WERI-Rb-1 (cell line): ENCODE measurements around the gene KRTAP10-10.
"Not testable (repeated sequence)": the region's sequence is repeated elsewhere in the genome, so short reads cannot be mapped to it uniquely, and the experiment has no call there.

ENCODE experiments used
- DNase-seq: peaks from one replicate; pipeline ENCODE4 v3.0.0-alpha.2; 2020
- H3K27ac ChIP-seq: fragments of 250-450 bp; sonication (Bioruptor Pico); 2 replicates; pipeline ENCODE4 v1.5.1; 2020; ENCODE audit warnings: mild to moderate bottlenecking, moderate library complexity
- H3K27me3 ChIP-seq: fragments of 250-450 bp; sonication (Bioruptor Pico); 2 replicates; pipeline ENCODE4 v1.5.1; 2021; ENCODE audit warnings: mild to moderate bottlenecking, low read depth, moderate library complexity; ENCODE audit not compliant: insufficient read depth, severe bottlenecking
- H3K36me3 ChIP-seq: fragments of 250-450 bp; sonication (Bioruptor Pico); 2 replicates; pipeline ENCODE4 v1.5.1; 2020; ENCODE audit warnings: mild to moderate bottlenecking, moderate library complexity
- H3K4me3 ChIP-seq: 2 replicates; pipeline ENCODE4 v1.5.1; 2011; ENCODE audit warnings: low read depth, mild to moderate bottlenecking, control low read depth, low read length
- H3K9me3 ChIP-seq: fragments of 250-450 bp; sonication (Bioruptor Pico); 2 replicates; pipeline ENCODE4 v1.5.1; 2021; ENCODE audit warnings: mild to moderate bottlenecking, moderate library complexity; ENCODE audit not compliant: severe bottlenecking
- TF ChIP-seq, protein P1 (sequence below): IDR thresholded peaks from 2 replicates; pipeline ENCODE4 v1.5.1; 2011; ENCODE audit warnings: low read depth, mild to moderate bottlenecking, control low read depth, inconsistent platforms, low read length

Gene KRTAP10-10

DNA sequence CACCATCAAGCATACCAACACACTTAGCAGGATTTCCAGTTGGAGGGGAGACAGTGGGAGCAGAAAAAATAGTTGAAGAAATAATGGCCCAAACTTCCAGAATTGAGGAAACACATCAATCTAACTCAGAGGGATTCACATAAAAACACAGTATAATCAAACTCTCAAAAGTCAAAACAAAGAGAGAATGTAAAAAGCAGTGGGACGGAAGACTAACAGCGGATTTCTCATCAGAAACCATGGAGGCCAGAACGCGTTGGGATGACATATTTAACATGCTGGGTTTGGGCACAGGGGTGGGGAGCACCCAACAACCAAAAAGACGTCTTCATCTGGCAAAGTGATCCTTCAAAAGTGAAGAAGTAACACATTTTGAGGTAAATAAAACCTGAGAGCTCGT is 17.3 kb upstream of the KRTAP10-10 start:
- H3K27ac ChIP-seq, result no peak overlapping the region
- no peaks in the 10 kb centered on the region for H3K27me3 ChIP-seq
- H3K9me3 ChIP-seq, result peaks cover 41% of the 10 kb centered on the region
- no peaks in the 10 kb centered on the region for H3K36me3 ChIP-seq
- H3K4me3 ChIP-seq, result no peak overlapping the region
- TF ChIP-seq, protein P1, sequence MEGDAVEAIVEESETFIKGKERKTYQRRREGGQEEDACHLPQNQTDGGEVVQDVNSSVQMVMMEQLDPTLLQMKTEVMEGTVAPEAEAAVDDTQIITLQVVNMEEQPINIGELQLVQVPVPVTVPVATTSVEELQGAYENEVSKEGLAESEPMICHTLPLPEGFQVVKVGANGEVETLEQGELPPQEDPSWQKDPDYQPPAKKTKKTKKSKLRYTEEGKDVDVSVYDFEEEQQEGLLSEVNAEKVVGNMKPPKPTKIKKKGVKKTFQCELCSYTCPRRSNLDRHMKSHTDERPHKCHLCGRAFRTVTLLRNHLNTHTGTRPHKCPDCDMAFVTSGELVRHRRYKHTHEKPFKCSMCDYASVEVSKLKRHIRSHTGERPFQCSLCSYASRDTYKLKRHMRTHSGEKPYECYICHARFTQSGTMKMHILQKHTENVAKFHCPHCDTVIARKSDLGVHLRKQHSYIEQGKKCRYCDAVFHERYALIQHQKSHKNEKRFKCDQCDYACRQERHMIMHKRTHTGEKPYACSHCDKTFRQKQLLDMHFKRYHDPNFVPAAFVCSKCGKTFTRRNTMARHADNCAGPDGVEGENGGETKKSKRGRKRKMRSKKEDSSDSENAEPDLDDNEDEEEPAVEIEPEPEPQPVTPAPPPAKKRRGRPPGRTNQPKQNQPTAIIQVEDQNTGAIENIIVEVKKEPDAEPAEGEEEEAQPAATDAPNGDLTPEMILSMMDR, result no peak
- no peak for DNase-seq

DNA sequence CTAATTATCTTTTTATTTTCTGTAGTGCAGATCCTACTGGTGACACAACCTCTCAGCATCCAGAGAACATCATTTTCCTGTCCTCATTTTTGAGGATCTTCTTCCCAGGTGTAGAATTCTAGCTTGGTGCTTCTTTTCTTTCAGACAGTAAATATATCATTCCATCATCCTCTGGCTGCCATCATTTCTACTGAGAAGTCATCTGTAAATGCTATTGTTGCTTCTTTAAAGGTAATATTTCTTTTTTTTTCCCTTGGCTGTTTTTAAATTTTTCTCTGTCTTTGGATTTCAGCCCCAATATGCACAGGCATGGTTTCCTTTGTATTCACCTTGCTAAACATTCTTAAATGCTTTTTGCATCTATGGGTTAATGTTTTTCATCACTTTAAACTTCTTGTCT is 13.6 kb upstream of the KRTAP10-10 start:
- no peak overlapping the region for H3K4me3 ChIP-seq
- peaks cover 52% of the 10 kb centered on the region for H3K9me3 ChIP-seq
- no peak for DNase-seq
- no peaks in the 10 kb centered on the region for H3K27me3 ChIP-seq
- no peaks in the 10 kb centered on the region for H3K36me3 ChIP-seq
- TF ChIP-seq, protein P1, result no peak
- no peak overlapping the region for H3K27ac ChIP-seq

DNA sequence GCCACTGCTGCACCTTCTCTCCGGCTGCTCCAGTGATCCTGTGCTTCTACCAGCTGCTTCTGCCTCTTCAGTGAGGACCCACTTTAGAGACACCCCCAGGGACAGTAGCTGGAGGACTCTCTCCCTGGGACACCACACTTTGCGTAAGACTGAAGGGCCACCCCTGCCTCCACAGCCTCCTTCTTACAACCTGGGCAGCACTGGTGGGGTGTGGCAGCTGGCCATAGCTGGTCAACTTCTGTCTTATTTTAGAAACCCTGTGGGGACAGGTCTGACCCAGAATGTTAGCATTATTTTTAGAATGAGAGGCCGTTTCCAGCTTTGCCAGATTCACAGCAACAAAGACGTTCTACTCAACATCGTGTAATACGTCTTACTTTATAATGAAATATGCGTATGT is 11.4 kb upstream of the KRTAP10-10 start:
- TF ChIP-seq, protein P1, result no peak
- H3K27ac ChIP-seq, result no peak overlapping the region

DNA sequence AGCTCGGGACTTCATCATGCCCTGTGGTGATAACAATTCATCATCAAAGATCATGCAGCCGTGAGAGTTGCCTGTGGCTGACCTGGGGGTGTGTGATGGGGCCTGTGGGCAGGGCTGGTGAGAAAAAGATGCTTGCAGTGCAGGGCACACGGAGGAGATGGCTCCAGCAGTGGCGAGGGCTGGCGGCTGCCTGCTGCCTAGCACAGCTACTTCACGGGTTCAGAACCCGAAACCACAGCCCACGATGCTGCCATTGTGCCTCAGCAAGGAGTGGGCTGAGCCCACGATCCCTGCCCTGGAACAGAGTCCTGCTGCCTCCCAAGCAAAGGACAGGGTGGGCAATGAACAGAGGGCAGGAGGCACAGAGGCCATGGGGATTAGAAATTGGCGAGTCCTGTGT is 10.9 kb upstream of the KRTAP10-10 start:
- no peaks in the 10 kb centered on the region for H3K36me3 ChIP-seq
- DNase-seq, result no peak
- peaks cover 45% of the 10 kb centered on the region for H3K9me3 ChIP-seq
- TF ChIP-seq, protein P1, result no peak
- no peak overlapping the region for H3K27ac ChIP-seq
- H3K4me3 ChIP-seq, result no peak overlapping the region
- no peaks in the 10 kb centered on the region for H3K27me3 ChIP-seq

More for the DNA sequence above, 11.4 kb upstream of the KRTAP10-10 start:
- Histone ChIP-seq H3K27me3 (no peaks in the 10 kb centered on the region), H3K4me3 (no peak overlapping the region), H3K36me3 (no peaks in the 10 kb centered on the region), H3K9me3 (peaks cover 41% of the 10 kb centered on the region)
- no peak for DNase-seq

DNA sequence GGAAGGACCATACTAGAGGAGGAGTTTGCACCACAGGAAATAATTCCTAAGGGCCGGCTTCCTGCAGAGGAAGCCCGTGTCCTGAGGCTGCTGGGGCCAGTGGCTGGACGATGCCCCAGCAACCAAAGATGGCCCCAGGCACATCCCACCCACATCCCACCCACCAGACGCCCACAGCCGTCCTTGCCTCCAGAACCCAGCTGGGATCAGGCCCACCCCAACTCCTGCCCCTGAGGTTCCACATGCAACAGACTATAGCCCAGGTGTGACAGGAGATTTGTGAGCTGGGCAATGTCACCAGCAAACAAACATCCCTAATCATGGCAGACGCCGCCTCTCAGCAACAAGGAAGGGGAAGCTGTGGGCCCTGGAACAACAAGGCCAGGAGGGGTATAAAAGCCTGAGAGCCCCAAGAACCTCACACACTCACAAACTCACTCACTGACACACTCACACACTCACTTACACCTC is 10.4 kb upstream of the KRTAP10-10 start, which contains the start of gene KRTAP10-9:
Gene KRTAP10-9 (plus strand): TSS at position 421 of the 471 bp plus-strand sequence. CDS start 79 bp downstream, outside the sequence.
- H3K36me3 ChIP-seq, result no peaks in the 10 kb centered on the region
- TF ChIP-seq, protein P1, result no peak
- H3K27ac ChIP-seq, result no peak within 1 kb of the TSS
- H3K9me3 ChIP-seq, result peaks cover 49% of the 10 kb centered on the region
- no peaks in the 10 kb centered on the region for H3K27me3 ChIP-seq
- DNase-seq, result no peak
- H3K4me3 ChIP-seq, result no peak within 1 kb of the TSS

DNA sequence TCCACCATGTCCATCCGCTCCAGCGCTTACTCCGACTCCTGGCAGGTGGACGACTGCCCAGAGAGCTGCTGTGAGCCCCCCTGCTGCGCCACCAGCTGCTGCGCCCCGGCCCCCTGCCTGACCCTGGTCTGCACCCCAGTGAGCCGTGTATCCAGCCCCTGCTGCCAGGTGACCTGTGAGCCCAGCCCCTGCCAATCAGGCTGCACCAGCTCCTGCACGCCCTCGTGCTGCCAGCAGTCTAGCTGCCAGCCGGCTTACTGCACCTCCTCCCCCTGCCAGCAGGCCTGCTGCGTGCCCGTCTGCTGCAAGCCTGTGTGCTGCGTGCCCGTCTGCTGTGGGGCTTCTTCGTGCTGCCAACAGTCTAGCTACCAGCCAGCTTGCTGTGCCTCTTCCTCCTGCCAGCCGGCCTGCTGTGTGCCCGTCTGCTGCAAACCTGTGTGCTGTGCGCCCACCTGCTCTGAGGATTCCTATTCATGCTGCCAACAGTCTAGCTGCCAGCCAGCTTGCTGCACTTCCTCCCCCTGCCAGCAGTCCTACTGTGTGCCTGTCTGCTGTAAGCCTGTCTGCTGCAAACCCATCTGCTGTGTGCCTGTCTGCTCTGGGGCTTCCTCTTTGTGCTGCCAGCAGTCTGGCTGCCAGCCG is 9.9 kb upstream of the KRTAP10-10 start:
- H3K9me3 ChIP-seq, result peaks cover 55% of the 10 kb centered on the region
- H3K36me3 ChIP-seq, DNase-seq, H3K27ac ChIP-seq, H3K4me3 ChIP-seq, H3K27me3 ChIP-seq: not testable (repeated sequence)

DNA sequence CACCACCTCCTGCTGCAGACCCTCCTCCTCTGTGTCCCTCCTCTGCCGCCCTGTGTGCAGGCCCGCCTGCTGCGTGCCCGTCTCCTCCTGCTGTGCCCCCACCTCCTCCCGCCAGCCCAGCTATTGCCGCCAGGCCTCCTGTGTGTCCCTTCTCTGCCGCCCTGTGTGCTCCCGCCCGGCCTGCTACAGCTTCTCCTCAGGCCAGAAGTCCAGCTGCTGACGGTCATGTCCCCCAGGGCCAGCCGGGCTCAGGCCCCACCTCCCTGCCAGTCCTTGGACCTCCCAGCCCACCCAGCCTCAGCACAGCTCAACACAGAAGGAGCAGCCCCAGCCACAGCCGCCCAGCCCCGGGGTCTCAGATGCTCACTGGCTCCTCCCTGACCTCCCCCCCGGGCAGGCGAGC is 9.3 kb upstream of the KRTAP10-10 start:
- peaks cover 55% of the 10 kb centered on the region for H3K9me3 ChIP-seq
- H3K27ac ChIP-seq, H3K36me3 ChIP-seq, H3K27me3 ChIP-seq, H3K4me3 ChIP-seq, DNase-seq: not testable (repeated sequence)
